Loucy (cell line): Measurements from ENCODE around the gene NOCT.

Experiments
- EZH2phosphoT487 ChIP-seq: fragments of 200-600 bp; IDR thresholded peaks from 2 replicates; pipeline ENCODE4 v1.6.1; 2018; ENCODE audit warnings: antibody characterized with exemption, mild to moderate bottlenecking, moderate library complexity, borderline replicate concordance
- TF ChIP-seq, protein P1 (sequence below): fragments of 200-600 bp; sonication (generic); conservative IDR thresholded peaks from 2 replicates; pipeline ENCODE4 v1.5.1; 2014; ENCODE audit warnings: mild to moderate bottlenecking, antibody characterized with exemption, low read length

DNA sequence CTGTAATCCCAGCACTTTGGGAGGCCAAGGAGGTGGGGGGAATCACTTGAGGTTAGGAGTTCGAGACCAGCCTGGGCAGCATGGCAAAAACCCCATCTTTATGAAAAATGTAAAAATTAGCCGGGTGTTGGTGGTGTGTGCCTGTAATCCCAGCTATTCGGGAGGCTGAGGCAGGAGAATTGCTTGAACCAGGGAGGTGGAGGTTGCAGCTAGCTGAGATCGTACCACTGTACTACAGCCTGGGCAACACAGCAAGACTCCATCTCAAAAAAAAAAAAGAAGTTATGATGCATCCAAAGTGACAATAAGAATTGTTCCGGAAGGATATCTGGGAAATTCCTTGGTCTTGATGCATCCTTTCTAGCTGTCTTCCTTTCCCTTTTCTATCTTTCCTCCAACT is 7.3 kb downstream of the NOCT start:
- TF ChIP-seq, protein P1, sequence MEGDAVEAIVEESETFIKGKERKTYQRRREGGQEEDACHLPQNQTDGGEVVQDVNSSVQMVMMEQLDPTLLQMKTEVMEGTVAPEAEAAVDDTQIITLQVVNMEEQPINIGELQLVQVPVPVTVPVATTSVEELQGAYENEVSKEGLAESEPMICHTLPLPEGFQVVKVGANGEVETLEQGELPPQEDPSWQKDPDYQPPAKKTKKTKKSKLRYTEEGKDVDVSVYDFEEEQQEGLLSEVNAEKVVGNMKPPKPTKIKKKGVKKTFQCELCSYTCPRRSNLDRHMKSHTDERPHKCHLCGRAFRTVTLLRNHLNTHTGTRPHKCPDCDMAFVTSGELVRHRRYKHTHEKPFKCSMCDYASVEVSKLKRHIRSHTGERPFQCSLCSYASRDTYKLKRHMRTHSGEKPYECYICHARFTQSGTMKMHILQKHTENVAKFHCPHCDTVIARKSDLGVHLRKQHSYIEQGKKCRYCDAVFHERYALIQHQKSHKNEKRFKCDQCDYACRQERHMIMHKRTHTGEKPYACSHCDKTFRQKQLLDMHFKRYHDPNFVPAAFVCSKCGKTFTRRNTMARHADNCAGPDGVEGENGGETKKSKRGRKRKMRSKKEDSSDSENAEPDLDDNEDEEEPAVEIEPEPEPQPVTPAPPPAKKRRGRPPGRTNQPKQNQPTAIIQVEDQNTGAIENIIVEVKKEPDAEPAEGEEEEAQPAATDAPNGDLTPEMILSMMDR = no peak
- no peak for TF ChIP-seq EZH2phosphoT487
